GM18498 (cell line): ENCODE measurements around the gene AADAT.
A peak's percentile ranks its signal among the peaks of the same experiment; 100 is the strongest.
"Not testable (repeated sequence)": the region's sequence is repeated elsewhere in the genome, so short reads cannot be mapped to it uniquely, and the experiment has no call there.

ENCODE experiments used
- ATAC-seq: cut with Tn5 transposase; IDR thresholded peaks from one replicate; pipeline ENCODE4 v1.9.1; 2021; ENCODE audit warnings: mild to moderate bottlenecking, moderate library complexity; ENCODE audit not compliant: unreplicated experiment

Gene AADAT

GRCh38 chr4:170089668-170090351 is at the start of gene AADAT:
TSS of gene AADAT (minus strand) at chr4:170089956. CDS start at chr4:170089690, 266 bp downstream.
- ATAC-seq: peak; percentile 76

GRCh38 chr4:170138580-170139194 is 48.9 kb upstream of the AADAT start:
- ATAC-seq: peak; percentile 95

- no peak for ATAC-seq
Measured at GRCh38 chr4:170137927-170138326, 48.2 kb upstream of the AADAT start.

- ATAC-seq: no peak
Measured at GRCh38 chr4:170137466-170137865, 47.7 kb upstream of the AADAT start.

- ATAC-seq: no peak
Measured at GRCh38 chr4:170134821-170135220, 45.1 kb upstream of the AADAT start.

- no peak for ATAC-seq
Measured at GRCh38 chr4:170128219-170128804, 38.6 kb upstream of the AADAT start.

- ATAC-seq: no peak
Measured at GRCh38 chr4:170127758-170128157, 38.0 kb upstream of the AADAT start.

GRCh38 chr4:170124406-170124805 is 34.6 kb upstream of the AADAT start:
- ATAC-seq: no peak

- ATAC-seq: no peak
Measured at GRCh38 chr4:170122252-170122651, 32.5 kb upstream of the AADAT start.

GRCh38 chr4:170114636-170115035 is 24.9 kb upstream of the AADAT start:
- no peak for ATAC-seq

- not testable (repeated sequence) for ATAC-seq
Measured at GRCh38 chr4:170114183-170114582, 24.4 kb upstream of the AADAT start.

- ATAC-seq: no peak
Measured at GRCh38 chr4:170111546-170111945, 21.8 kb upstream of the AADAT start.

GRCh38 chr4:170111085-170111484 is 21.3 kb upstream of the AADAT start:
- ATAC-seq: no peak

GRCh38 chr4:170110285-170110672 is 20.5 kb upstream of the AADAT start:
- no peak for ATAC-seq

- no peak for ATAC-seq
Measured at GRCh38 chr4:170109586-170110284, 20.0 kb upstream of the AADAT start.

GRCh38 chr4:170106900-170107299 is 17.1 kb upstream of the AADAT start:
- ATAC-seq: no peak

GRCh38 chr4:170102426-170102825 is 12.7 kb upstream of the AADAT start:
- no peak for ATAC-seq

GRCh38 chr4:170098171-170098570 is 8.4 kb upstream of the AADAT start:
- ATAC-seq: not testable (repeated sequence)

- ATAC-seq: no peak
Measured at GRCh38 chr4:170097681-170098080, 7.9 kb upstream of the AADAT start.

- ATAC-seq: no peak
Measured at GRCh38 chr4:170093973-170094535, 4.3 kb upstream of the AADAT start.

- ATAC-seq: no peak
Measured at GRCh38 chr4:170091069-170091696, 1.4 kb upstream of the AADAT start.
